PC-9 (cell line): ENCODE data around the gene ZNF638.

Source experiments
- EZH2 ChIP-seq: fragments of 200-600 bp; sonication (generic); IDR thresholded peaks from 2 replicates; pipeline ENCODE4 v1.8.0; 2017; ENCODE audit warnings: antibody characterized with exemption, low read depth
- TF ChIP-seq, protein P1 (sequence below): fragments of 200-600 bp; sonication (generic); conservative IDR thresholded peaks from 2 replicates; pipeline ENCODE4 v1.6.1; 2017; ENCODE audit warnings: mixed run types, antibody characterized with exemption, mild to moderate bottlenecking, moderate library complexity

DNA sequence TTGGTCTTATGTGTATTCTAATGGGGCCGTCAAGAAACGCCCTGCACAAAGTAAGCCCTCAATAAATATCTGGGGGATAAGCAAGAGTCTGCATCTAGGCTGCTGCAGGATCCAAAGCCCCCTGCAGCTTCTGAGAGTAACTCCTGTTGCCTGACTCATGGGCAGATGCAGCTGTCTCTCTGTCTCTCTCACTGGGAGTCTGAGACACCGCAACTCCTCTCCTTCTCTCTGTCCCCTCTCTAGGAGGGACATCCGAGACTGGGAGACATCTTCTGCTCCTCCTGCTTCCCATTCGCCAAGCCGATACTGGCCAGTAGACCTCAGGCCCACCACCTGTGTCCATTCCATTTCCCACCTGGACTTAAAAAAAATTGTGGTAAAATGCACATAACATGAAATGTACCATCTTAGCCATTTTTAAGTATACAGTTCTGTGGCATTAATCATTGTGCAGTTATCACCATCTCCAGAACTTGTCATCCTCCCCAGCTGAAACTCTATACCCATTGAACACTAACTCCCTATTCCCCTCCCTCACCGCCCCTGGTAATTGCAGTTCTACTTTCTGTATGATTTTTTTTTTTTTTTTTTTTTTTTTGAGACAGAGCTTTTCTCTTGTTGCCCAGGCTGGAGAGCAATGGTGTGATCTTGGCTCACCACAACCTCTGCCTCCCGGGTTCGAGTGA, 141.9 kb downstream of the ZNF638 start:
- TF ChIP-seq, protein P1, sequence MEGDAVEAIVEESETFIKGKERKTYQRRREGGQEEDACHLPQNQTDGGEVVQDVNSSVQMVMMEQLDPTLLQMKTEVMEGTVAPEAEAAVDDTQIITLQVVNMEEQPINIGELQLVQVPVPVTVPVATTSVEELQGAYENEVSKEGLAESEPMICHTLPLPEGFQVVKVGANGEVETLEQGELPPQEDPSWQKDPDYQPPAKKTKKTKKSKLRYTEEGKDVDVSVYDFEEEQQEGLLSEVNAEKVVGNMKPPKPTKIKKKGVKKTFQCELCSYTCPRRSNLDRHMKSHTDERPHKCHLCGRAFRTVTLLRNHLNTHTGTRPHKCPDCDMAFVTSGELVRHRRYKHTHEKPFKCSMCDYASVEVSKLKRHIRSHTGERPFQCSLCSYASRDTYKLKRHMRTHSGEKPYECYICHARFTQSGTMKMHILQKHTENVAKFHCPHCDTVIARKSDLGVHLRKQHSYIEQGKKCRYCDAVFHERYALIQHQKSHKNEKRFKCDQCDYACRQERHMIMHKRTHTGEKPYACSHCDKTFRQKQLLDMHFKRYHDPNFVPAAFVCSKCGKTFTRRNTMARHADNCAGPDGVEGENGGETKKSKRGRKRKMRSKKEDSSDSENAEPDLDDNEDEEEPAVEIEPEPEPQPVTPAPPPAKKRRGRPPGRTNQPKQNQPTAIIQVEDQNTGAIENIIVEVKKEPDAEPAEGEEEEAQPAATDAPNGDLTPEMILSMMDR = no peak
- no peak for TF ChIP-seq EZH2
